Activated CD8-positive, alpha-beta memory T cell treated with anti-CD3 and anti-CD28 coated beads for 36 hours (primary cell): Measurements from ENCODE around the gene DOCK10. TPM values are rescaled to one million over a fixed set of nuclear protein-coding genes. Genes with fewer than 3 reads are reported as not detected.

ENCODE experiments used
- CTCF ChIA-PET: fragments of 350-600 bp; sonication (Branson Sonifier 250); formaldehyde crosslinking; loops from one replicate; lab custom pipeline; 2021; ENCODE audit warnings: antibody characterized with exemption; lab: Charles Lee
- POLR2A ChIA-PET: fragments of 350-600 bp; sonication (Branson Sonifier 250); formaldehyde crosslinking; loops from one replicate; lab custom pipeline; 2021; ENCODE audit warnings: antibody characterized with exemption; lab: Charles Lee
- total RNA-seq, 2 experiments: library from RNA; stranded (reverse); gene quantifications; one replicate each; pipeline ENCODE4 v1.2.3, GENCODE V29; 2021

Gene DOCK10
- total RNA-seq, 2 experiments from 2014 or later = 144 to 152 TPM

DNA sequence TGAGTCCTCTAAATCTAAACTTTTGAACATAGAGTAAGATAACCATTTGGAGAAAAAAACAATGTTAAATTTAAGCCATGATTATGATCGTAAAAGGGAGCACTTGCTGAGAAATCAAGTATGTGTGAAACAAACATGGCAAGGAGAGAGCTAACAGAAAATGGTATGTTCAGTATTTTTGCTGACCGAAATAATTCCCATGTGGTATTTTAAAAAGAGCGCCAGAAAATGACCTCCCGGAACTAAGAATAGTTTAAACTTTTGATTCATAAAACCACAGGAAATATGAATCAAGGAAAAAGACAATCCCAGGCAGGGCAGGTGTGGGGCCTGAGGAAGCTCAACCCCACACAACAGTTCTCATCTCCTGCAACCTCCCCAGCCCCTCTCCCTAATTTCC, 74.2 kb downstream of the DOCK10 start:
- ChIA-PET POLR2A (no interaction called here), CTCF (no interaction called here)

- ChIA-PET POLR2A (interaction anchor here (0.5 kb wide), 1 partner anchor 48 kb away, joined by 3 read pairs; no protein-coding TSS in a partner anchor), CTCF (interaction anchor here (0.8 to 1.2 kb wide), 3 partner anchors 9 to 21 kb away, joined by 3 read pairs; no protein-coding TSS in a partner anchor)
Observed at GRCh38 chr2:224966613-224967012, 75.7 kb downstream of the DOCK10 start.

- ChIA-PET CTCF (interaction anchor here (0.6 to 1.0 kb wide), 2 partner anchors 35 to 42 kb away, joined by 3 to 5 read pairs; no protein-coding TSS in a partner anchor), POLR2A (no interaction called here)
Observed at GRCh38 chr2:224959556-224959955, 82.7 kb downstream of the DOCK10 start.

DNA sequence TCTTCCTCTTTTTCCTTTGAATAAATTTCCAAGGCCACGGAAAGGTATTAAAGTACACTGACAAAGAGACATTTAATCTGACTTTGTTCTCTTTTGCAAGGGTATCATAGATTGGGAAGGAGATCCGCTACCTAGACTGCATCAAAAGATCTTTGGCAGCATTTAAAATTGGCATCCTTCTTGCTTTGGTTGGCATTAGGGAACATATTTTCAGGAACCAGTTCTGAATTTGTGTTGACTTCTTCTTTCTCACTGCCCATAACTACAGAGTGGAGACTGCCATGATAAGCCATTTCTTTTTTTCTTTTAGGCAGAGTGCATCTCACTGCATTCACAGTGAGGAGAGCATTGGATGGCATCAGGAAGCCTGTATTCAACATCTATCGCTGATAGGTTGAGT, 83.4 kb downstream of the DOCK10 start:
- POLR2A ChIA-PET = no interaction called here
- CTCF ChIA-PET = interaction anchor here (0.6 to 1.0 kb wide), 2 partner anchors 34 to 43 kb away, joined by 3 to 5 read pairs; no protein-coding TSS in a partner anchor

- CTCF ChIA-PET = interaction anchor here (1.1 kb wide), 1 partner anchor 9 kb away, joined by 3 read pairs; no protein-coding TSS in a partner anchor
- POLR2A ChIA-PET = no interaction called here
Observed at GRCh38 chr2:224958462-224958857, 83.8 kb downstream of the DOCK10 start.

DNA sequence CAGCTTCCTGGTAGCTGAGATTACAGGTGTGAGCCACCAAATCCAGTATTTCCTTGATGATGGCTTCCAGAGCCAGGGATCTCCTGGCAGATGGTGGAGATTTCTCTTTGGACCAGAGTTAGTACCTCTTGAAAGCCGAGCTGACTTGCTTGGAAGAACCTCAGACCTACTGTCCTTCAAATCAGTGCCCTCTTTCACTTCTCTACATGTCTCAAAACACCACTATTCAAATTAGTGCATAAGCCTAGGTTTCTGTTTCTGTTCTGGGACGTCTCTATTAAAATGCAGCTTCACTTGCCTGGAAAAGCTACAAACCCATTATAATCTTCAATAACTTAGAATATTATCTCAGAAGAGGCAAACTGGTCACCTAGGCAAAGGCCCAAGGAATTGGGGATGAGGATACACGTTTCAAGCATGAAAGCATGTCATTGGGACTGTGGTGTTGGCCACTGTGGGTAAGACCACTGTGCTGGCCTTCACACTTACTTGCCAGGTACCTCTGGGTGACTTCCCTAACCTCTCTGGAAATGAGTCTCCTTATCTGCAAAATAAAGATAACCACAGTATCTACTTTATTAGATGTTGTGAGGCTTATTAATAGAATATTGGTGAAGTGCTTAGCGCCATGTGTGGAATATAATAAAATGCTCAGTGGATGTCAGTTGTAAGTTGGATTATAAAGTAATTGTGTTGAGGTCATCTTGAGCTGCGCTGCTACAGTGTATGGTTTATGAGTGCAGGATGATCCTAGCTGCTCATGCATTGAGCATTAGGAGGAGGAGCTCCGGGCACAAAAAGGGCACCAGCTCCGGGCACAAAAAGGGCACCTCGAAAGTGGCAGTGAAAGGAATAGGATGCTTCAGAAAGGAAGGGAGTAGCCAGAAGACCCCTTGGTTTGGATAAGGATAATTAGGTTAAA, 84.5 kb downstream of the DOCK10 start:
- ChIA-PET CTCF (interaction anchor here (0.9 to 1.2 kb wide), 3 partner anchors 9 to 11 kb away, joined by 3 read pairs; no protein-coding TSS in a partner anchor), POLR2A (no interaction called here)

- CTCF ChIA-PET = interaction anchor here (0.7 to 0.9 kb wide), 2 partner anchors 10 to 15 kb away, joined by 3 read pairs; no protein-coding TSS in a partner anchor
- POLR2A ChIA-PET = no interaction called here
Observed at GRCh38 chr2:224956706-224957105, 85.6 kb downstream of the DOCK10 start.

DNA sequence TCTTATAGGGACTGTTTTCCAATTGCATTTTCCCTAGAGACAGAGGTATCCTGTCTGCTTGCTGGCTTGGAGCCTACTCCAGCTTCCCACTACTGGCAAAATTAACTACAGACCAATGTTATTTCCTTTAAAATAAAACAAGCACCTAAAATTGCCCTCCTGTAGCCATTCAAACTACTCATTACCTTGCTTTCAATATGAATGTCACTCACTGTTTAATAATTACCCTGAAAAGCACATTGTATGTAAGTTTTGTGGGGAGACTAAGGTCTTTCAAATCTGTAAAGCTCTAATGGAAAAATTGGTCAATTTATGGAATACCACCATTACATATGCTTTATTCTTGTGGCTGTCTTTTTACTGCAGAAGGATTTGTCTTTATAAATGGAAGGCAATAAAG, 87.3 kb downstream of the DOCK10 start:
- ChIA-PET POLR2A (no interaction called here), CTCF (interaction anchor here (1.2 kb wide), 1 partner anchor 9 kb away, joined by 3 read pairs; no protein-coding TSS in a partner anchor)

DNA sequence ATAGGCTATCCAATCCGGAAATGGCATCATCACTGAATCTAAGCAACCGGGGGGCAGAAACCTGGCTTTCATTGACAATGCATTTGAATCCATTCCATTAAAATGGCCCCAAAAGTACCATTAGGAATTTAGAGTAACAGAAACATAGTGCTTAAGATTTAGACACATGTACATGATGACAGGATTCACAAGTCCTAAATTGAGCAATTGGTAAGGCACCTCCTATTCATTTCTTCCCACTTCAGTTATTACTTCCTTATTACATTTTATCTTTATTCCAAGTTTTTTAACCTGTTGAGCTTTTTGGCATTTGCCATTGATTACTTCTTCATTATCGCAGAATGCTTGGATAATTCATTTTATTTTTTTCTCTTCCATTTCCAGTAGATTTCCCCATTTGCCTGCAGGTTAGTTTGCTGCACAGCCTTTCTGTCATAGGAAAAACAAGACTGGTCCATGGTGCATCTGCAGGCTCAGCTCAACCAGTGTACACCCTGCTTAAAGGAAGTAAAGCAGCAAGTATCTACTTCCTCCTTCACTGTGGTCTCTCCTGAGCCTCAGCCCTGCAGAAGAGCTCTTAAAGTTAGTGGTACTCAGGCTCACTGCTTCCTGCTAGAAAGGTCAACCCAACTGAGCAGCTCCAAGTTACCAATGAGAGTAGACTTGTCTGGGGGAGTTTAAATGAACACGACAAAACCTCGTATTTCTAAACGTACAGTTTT, 89.2 kb downstream of the DOCK10 start:
- ChIA-PET POLR2A (interaction anchor here (0.9 kb wide), 2 partner anchors 26 to 88 kb away, joined by 3 read pairs; no protein-coding TSS in a partner anchor), CTCF (interaction anchor here (0.9 to 1.3 kb wide), 3 partner anchors 9 to 89 kb away, joined by 3 to 8 read pairs (median 3); partner anchors contain the start of gene DOCK10)

- ChIA-PET CTCF (interaction anchor here (1.0 to 1.3 kb wide), 2 partner anchors 8 to 90 kb away, joined by 3 to 8 read pairs; partner anchors contain the start of gene DOCK10), POLR2A (interaction anchor here (0.6 to 0.9 kb wide), 3 partner anchors 25 to 55 kb away, joined by 3 to 4 read pairs (median 3); no protein-coding TSS in a partner anchor)
Observed at GRCh38 chr2:224951723-224952481, 90.4 kb downstream of the DOCK10 start.

DNA sequence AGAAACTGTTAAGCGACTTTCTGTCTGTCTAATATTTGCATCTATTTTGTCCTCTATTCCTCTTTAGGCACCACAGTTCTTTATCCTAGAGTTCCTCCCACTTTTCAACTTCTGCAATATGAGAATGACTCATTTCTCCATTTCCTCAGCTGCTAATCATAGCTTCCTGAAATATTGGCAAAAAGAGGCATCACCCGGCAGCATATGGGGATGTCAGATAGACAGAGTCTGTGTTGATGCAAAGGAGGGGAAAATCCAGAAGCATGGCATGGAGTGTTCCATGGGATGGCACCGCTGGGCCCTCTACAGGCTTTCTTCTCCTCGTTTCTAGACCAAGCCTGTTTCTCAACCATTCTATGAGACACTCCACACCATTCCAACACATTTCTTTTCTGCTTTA, 93.4 kb downstream of the DOCK10 start:
- POLR2A ChIA-PET = interaction anchor here (0.6 kb wide), 1 partner anchor 21 kb away, joined by 6 read pairs; no protein-coding TSS in a partner anchor
- CTCF ChIA-PET = interaction anchor here (0.8 to 1.8 kb wide), 5 partner anchors 9 to 61 kb away, joined by 3 read pairs; no protein-coding TSS in a partner anchor

- ChIA-PET CTCF (interaction anchor here (0.9 to 4.7 kb wide), 2 partner anchors 20 to 26 kb away, joined by 3 to 32 read pairs; no protein-coding TSS in a partner anchor), POLR2A (interaction anchor here (1.1 kb wide), 1 partner anchor 22 kb away, joined by 3 read pairs; no protein-coding TSS in a partner anchor)
Observed at GRCh38 chr2:224948005-224948404, 94.3 kb downstream of the DOCK10 start.

GRCh38 chr2:224947566-224947965, 94.7 kb downstream of the DOCK10 start:
- ChIA-PET CTCF (interaction anchor here (4.7 kb wide), 1 partner anchor 20 kb away, joined by 32 read pairs; no protein-coding TSS in a partner anchor), POLR2A (interaction anchor here (0.8 to 1.1 kb wide), 2 partner anchors 20 to 21 kb away, joined by 3 read pairs; no protein-coding TSS in a partner anchor)

GRCh38 chr2:224946895-224947294, 95.4 kb downstream of the DOCK10 start:
- ChIA-PET POLR2A (interaction anchor here (0.8 to 1.1 kb wide), 2 partner anchors 19 to 21 kb away, joined by 3 read pairs; no protein-coding TSS in a partner anchor), CTCF (interaction anchor here (1.3 to 4.7 kb wide), 2 partner anchors 11 to 19 kb away, joined by 3 to 32 read pairs; no protein-coding TSS in a partner anchor)

GRCh38 chr2:224944707-224945547, 97.3 kb downstream of the DOCK10 start:
- ChIA-PET CTCF (interaction anchor here (1.7 to 4.7 kb wide), 2 partner anchors 17 to 26 kb away, joined by 6 to 32 read pairs; no protein-coding TSS in a partner anchor), POLR2A (interaction anchor here (0.5 to 2.7 kb wide), 4 partner anchors 18 to 97 kb away, joined by 3 to 12 read pairs (median 6); partner anchors contain the start of gene DOCK10)

- POLR2A ChIA-PET = interaction anchor here (0.7 to 2.7 kb wide), 5 partner anchors 10 to 103 kb away, joined by 3 to 12 read pairs (median 8); no protein-coding TSS in a partner anchor
- CTCF ChIA-PET = interaction anchor here (0.7 to 4.7 kb wide), 5 partner anchors 9 to 58 kb away, joined by 3 to 32 read pairs (median 6); no protein-coding TSS in a partner anchor
Observed at GRCh38 chr2:224943601-224944041, 98.6 kb downstream of the DOCK10 start.
